Measurements from ENCODE around the gene ZNF784.
A peak's percentile ranks its signal among the peaks of the same experiment; 100 is the strongest.
"Not testable (repeated sequence)": the region's sequence is repeated elsewhere in the genome, so short reads cannot be mapped to it uniquely, and the experiment has no call there.

ZNF784 gene

DNA sequence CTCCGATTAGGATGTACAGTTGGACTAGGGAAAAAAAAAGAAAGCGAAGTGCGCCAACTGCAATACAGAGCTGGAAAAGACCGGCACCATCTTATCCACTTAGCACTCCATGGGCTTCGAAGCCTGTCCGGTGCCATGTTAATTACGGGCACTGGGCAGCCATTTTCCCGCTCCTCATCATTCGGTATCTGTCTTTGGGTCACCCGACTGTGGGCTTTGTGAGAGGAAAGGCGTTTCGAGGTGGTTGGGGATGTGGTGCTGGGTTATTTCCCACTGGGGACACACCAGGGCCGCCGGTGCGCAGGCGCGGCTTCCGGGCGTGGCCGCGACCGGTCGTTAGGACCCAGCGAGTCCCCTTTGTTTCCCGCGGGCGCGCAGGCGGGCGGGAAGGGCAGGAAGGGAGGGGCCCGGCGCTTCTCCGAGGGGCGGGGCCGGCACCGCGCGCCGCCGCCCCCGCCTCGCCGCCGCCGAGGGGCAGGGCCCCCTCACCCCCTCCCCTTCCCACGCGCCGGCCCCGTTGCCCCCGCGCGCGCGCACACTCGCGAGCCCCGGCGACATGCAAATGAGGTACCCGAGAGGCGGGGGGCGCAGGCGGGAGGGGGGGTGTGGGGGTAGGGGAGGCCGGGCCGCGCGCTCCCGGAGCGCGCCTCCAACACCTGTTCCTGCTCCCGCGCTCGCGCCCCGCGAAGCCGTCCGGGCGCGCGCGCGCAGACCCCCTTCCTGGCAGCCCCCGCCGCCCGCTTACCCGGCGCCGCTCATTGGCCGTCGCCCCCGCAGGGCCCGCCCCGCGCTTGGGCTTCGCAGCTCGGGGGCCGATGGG is 24.3 kb downstream of the ZNF784 start, which contains the start of gene ZNF524:
Gene ZNF524 (plus strand): TSS at position 447 of the 820 bp plus-strand sequence. CDS start 1,825 bp downstream, outside the sequence.
- DNase-seq, result peak; percentile 90

GRCh38 chr19:55599468-55599841 is 24.9 kb downstream of the ZNF784 start, which contains the start of gene FIZ1:
FIZ1 (minus strand) TSS chr19:55599517; CDS start chr19:55597865, 1,652 bp downstream.
- DNase-seq, result peak; percentile 99

GRCh38 chr19:55598719-55599467 is 25.5 kb downstream of the ZNF784 start:
- peak; percentile 97 for DNase-seq

DNA sequence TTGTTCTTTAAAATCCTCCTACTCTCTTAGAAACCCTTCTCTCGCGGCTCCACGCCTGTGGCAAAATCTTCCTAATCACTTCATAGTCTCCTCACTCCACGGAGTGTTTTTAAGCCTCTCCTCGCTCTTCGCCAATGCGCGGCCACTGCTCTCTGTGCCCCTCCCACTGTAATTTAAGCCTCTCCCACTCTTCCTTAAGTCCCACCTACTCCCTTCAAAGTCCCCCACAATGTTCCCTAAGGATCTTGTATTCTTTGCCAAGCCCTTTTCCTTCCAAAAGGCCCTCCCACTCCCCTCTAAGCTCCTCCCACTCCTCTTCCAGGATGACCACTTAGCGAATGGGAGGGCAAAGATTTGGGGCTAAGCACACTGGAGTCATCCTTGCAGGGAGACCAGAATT is 26.3 kb downstream of the ZNF784 start:
- no peak for DNase-seq

- no peak for DNase-seq
Observed at GRCh38 chr19:55597501-55597921, 26.9 kb downstream of the ZNF784 start.

- no peak for DNase-seq
Observed at GRCh38 chr19:55596304-55596703, 28.1 kb downstream of the ZNF784 start.

GRCh38 chr19:55594996-55595545 is 29.3 kb downstream of the ZNF784 start:
- no peak for DNase-seq

DNA sequence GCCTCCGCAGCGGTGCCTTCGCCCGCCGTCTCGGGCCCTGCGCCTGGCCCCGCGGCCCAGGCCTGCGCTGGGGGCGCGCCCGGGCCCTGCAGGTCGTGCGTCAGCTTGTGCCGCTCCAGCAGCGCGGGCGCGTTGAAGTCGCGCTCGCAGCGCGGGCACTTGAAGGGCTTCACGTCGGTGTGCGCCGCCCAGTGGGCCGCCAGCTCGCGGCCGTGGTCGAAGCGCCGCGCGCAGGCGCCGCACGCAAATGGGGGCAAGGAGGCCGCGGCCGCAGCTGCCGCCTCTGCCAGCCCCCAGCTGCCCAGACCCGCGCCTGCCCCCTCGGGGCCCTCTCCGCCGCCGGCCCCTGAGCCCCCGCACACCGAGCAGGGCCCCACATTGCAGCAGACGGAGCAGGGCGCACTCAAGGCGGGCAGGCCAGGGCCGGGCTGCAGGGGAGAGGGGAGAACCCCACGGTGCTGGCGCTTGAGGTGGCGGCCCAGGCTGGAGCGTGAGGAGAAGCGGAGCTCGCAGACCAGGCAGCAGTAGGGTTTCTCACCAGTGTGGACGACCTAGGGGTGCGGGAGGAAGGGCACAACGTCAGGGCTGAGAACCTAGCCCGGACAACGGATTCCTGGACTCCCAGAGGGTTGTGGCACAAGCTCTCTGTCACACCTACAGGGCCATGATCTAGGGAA is 31.1 kb downstream of the ZNF784 start:
- DNase-seq, result no peak

GRCh38 chr19:55592391-55593090 is 31.8 kb downstream of the ZNF784 start:
- DNase-seq, result no peak

GRCh38 chr19:55591555-55591954 is 32.8 kb downstream of the ZNF784 start:
- no peak for DNase-seq

- DNase-seq, result no peak
Observed at GRCh38 chr19:55590617-55591016, 33.7 kb downstream of the ZNF784 start.

DNA sequence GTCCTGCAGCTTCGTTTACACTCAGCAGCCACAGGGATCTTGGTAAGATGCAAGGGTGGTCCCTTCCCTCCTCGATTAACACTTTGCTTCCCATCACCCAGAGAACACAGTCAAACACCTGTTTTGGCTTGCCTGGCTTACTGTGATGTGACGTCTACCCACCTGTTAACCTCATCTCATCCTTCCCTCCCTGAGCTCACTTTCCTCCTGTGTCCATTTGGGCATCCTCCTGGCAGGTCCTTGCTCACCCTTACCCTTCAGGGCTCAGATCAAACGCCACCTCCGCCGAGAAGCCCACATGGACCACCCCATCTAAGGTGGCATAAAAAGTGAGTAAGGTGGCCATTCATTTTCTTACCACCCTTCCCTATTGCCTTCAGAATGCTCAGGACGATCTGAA is 34.3 kb downstream of the ZNF784 start:
- DNase-seq, result no peak

DNA sequence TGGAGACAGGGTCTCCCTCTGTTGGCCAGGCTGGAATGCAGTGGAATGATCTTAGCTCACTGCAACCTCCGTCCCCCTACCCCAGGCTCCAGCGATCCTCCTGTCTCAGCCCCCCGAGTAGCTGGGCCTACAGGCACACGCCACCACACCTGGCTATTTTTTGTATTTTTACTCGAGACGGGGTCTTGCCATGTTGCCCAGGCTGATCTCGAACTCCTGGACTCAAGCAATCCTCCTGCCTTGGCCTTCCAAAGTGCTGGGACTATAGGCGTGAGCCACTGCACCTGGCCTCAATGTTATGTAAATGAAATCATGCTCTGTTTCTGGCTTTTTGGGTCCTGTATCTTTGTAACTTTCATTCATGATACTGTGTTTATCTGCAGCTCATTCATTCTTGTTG is 35.6 kb downstream of the ZNF784 start:
- no peak for DNase-seq

- peak; percentile 89 for DNase-seq
Observed at GRCh38 chr19:55586976-55587668, 37.2 kb downstream of the ZNF784 start.

GRCh38 chr19:55585658-55586339 is 38.6 kb downstream of the ZNF784 start:
- DNase-seq, result peak; percentile 70

- DNase-seq, result no peak
Observed at GRCh38 chr19:55584871-55585270, 39.5 kb downstream of the ZNF784 start.

DNA sequence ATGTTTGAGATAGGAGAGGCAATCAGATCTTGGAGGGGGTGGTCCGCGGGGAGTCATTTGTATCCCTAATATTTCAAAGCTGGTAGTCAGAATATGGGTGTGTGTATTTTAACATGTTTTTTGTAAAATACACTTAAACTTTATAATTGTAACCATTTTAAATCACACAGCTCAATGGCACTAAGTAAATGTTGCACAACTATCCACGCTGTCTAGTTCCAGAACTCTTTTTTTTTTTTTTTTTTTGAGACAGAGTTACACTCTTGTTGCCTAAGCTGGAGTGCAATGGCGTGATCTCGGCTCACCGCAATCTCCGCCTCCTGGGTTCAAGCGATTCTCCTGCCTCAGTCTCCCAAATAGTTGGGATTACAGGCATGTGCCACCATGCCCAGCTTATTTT is 40.5 kb downstream of the ZNF784 start:
- not testable (repeated sequence) for DNase-seq

GRCh38 chr19:55582284-55582683 is 42.1 kb downstream of the ZNF784 start:
- not testable (repeated sequence) for DNase-seq

GRCh38 chr19:55581823-55582223 is 42.5 kb downstream of the ZNF784 start:
- no peak for DNase-seq

DNA sequence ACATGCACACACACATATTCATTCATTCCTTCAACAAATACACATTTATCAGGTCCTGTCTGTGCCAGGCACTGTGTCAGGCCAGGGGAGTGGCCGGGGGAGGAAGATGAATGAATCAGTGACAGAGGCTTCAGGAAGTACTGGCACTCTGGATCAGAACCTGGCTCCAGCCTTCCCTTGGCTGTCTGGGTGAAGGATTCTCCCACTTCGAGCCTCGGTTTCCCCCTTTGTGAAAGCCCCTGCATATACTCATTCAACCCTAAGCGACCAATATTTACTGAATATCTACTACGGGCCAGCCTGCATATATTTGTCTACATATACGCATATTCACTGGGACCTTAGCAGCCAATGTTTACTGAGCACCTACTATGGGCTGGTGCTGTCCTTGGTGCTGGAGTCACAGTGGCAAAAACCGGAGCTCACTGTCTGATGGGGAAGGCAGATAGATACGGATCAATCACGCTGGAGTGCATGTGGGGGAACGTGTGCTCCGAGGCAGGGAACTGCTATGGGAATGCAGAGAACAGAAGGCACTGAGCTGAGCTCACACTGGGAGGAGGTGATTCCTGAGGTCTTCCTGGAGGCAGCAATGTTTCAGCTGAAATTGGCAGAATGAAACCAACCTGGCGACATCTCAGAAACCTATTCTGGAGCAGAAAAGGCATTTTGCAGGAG is 43.1 kb downstream of the ZNF784 start:
- DNase-seq, result peak; percentile 18
